OCI-LY1 (cell line): ENCODE results near the gene PCSK5.

Experiments used
- H2AFZ ChIP-seq: fragments of 200-600 bp; sonication (generic), shearing (Covaris generic); 2 replicates; pipeline ENCODE4 v1.6.0; 2014; ENCODE audit warnings: antibody characterized with exemption, mild to moderate bottlenecking, low read length
- H3F3A ChIP-seq: fragments of 200-600 bp; sonication (generic), shearing (Covaris generic); 2 replicates; pipeline ENCODE4 v1.6.0; 2014; ENCODE audit warnings: mild to moderate bottlenecking, antibody characterized with exemption, low read length, moderate library complexity; ENCODE audit not compliant: insufficient read depth
- H3K27ac ChIP-seq: fragments of 200-600 bp; sonication (generic); 2 replicates; pipeline ENCODE4 v1.5.1; 2014; ENCODE audit warnings: low read length, mixed run types, mild to moderate bottlenecking, low read depth; ENCODE audit not compliant: poor library complexity, severe bottlenecking
- H3K27me3 ChIP-seq: fragments of 200-600 bp; sonication (generic); 2 replicates; pipeline ENCODE4 v1.6.0; 2014; ENCODE audit warnings: antibody characterized with exemption, mild to moderate bottlenecking, low read length, moderate library complexity; ENCODE audit not compliant: insufficient read depth
- H3K36me3 ChIP-seq: fragments of 200-600 bp; sonication (generic); 2 replicates; pipeline ENCODE4 v1.6.1; 2014; ENCODE audit warnings: mild to moderate bottlenecking, antibody characterized with exemption, low read length, moderate library complexity, mixed read lengths; ENCODE audit not compliant: insufficient read depth
- H3K4me1 ChIP-seq: fragments of 200-600 bp; sonication (generic); 2 replicates; pipeline ENCODE4 v1.5.1; 2014; ENCODE audit warnings: mild to moderate bottlenecking, low read length, moderate library complexity; ENCODE audit not compliant: insufficient read depth, severe bottlenecking
- H3K4me2 ChIP-seq: fragments of 200-600 bp; sonication (generic), shearing (Covaris generic); 2 replicates; pipeline ENCODE4 v1.6.1; 2014; ENCODE audit warnings: low read length
- H3K4me3 ChIP-seq: fragments of 200-600 bp; sonication (generic); 2 replicates; pipeline ENCODE4 v1.5.1; 2014; ENCODE audit warnings: low read length, low read depth, mild to moderate bottlenecking, mixed read lengths; ENCODE audit not compliant: poor library complexity, severe bottlenecking
- H3K79me2 ChIP-seq: fragments of 200-600 bp; shearing (Covaris generic); 2 replicates; pipeline ENCODE4 v1.6.1; 2016; ENCODE audit warnings: mixed run types, low read length, mixed read lengths; ENCODE audit not compliant: insufficient read depth
- H3K9ac ChIP-seq: fragments of 200-600 bp; sonication (generic), shearing (Covaris generic); 2 replicates; pipeline ENCODE4 v1.6.1; 2014; ENCODE audit warnings: mild to moderate bottlenecking, low read length, mixed read lengths
- H3K9me2 ChIP-seq: fragments of 200-600 bp; sonication (generic), shearing (Covaris generic); 2 replicates; pipeline ENCODE4 v1.6.1; 2014; ENCODE audit warnings: low read depth, mild to moderate bottlenecking, low read length, mixed read lengths
- H3K9me3 ChIP-seq: fragments of 200-600 bp; shearing (Covaris generic); 2 replicates; pipeline ENCODE4 v1.6.1; 2014; ENCODE audit warnings: low read length, mixed read lengths
- H4K20me1 ChIP-seq: fragments of 200-600 bp; sonication (generic), shearing (Covaris generic); 2 replicates; pipeline ENCODE4 v1.6.0; 2016; ENCODE audit warnings: mild to moderate bottlenecking, low read length; ENCODE audit not compliant: insufficient read depth
- EZH2 ChIP-seq: fragments of 200-600 bp; sonication (generic), shearing (Covaris generic); IDR thresholded peaks from 2 replicates; pipeline ENCODE4 v1.8.0; 2017; ENCODE audit warnings: borderline replicate concordance, mixed run types, mild to moderate bottlenecking, antibody characterized with exemption, low read length, moderate library complexity, mixed read lengths
- TF ChIP-seq, protein P1 (sequence below): fragments of 200-600 bp; sonication (generic), shearing (Covaris generic); IDR thresholded peaks from 2 replicates; pipeline ENCODE4 v1.5.1; 2017; ENCODE audit warnings: mild to moderate bottlenecking, antibody characterized with exemption, low read length, moderate library complexity, mixed read lengths

PCSK5 gene

DNA sequence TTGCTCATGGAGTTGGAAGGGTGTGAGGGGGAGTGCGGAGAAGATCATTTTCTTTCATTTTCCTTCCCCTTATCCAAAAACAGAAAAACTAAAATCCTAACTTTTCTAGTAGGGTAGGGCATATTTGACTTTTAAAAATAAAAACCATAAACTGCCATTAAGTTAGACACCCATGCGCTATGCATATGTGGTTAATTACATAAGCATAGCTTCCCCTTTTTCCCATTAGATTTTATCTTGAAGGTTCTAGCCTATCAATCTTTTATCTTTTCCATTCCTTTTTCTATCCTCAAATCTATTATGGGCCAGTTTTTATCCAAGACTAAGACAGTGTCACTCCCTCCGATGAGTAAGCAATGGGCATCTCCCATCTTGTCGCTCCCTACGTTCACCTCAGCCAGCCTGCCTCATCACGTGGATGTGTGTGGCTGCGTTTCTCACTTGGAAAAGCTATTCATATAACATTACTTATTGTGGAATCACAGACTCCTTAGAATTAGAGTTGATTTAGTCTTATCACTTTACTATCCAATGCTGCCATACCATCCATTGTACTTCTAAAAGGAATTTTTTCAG, 49.2 kb downstream of the PCSK5 start:
- TF ChIP-seq EZH2 = no peak
- TF ChIP-seq, protein P1, sequence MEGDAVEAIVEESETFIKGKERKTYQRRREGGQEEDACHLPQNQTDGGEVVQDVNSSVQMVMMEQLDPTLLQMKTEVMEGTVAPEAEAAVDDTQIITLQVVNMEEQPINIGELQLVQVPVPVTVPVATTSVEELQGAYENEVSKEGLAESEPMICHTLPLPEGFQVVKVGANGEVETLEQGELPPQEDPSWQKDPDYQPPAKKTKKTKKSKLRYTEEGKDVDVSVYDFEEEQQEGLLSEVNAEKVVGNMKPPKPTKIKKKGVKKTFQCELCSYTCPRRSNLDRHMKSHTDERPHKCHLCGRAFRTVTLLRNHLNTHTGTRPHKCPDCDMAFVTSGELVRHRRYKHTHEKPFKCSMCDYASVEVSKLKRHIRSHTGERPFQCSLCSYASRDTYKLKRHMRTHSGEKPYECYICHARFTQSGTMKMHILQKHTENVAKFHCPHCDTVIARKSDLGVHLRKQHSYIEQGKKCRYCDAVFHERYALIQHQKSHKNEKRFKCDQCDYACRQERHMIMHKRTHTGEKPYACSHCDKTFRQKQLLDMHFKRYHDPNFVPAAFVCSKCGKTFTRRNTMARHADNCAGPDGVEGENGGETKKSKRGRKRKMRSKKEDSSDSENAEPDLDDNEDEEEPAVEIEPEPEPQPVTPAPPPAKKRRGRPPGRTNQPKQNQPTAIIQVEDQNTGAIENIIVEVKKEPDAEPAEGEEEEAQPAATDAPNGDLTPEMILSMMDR = no peak
- Histone ChIP-seq H3K4me1 (no peaks in the 10 kb centered on the region), H3K4me3 (no peak overlapping the region), H3K36me3 (no peaks in the 10 kb centered on the region), H3K9me3 (no peaks in the 10 kb centered on the region), H4K20me1 (no peaks in the 10 kb centered on the region), H3K79me2 (no peaks in the 10 kb centered on the region), H3K27ac (no peak overlapping the region), H3K9ac (no peak overlapping the region), H3K27me3 (no peaks in the 10 kb centered on the region), H3F3A (no peaks in the 10 kb centered on the region), H2AFZ (no peak overlapping the region), H3K4me2 (no peak overlapping the region), H3K9me2 (no peaks in the 10 kb centered on the region)

DNA sequence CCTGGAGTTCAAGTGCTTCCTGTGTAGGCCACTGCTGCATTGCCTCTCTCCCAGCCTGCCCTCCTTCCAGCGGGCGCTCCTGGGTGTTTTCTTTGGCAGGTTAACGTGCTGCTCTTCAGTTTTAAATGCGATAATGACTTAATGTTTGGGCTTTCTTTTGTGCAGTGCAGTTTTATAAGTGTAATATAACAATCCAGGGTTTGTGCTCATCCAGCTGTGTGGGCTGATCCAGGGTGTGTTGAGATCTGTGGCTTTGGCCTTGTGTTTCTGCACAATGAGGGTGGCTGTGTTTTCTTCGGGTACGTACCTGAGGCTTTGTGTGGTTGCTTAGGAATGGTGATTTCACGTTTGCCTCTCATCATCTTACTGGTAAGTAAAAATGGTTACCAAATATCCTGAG, 50.6 kb downstream of the PCSK5 start:
- TF ChIP-seq EZH2 = no peak
- TF ChIP-seq, protein P1 = no peak
- Histone ChIP-seq H3K4me3 (no peak overlapping the region), H3K27ac (no peak overlapping the region), H3K4me2 (no peak overlapping the region), H3K27me3 (no peaks in the 10 kb centered on the region), H3K9me3 (no peaks in the 10 kb centered on the region), H3K9me2 (no peaks in the 10 kb centered on the region), H2AFZ (no peak overlapping the region), H3F3A (no peaks in the 10 kb centered on the region), H3K9ac (no peak overlapping the region), H3K36me3 (no peaks in the 10 kb centered on the region), H3K79me2 (no peaks in the 10 kb centered on the region), H3K4me1 (no peaks in the 10 kb centered on the region), H4K20me1 (no peaks in the 10 kb centered on the region)

DNA sequence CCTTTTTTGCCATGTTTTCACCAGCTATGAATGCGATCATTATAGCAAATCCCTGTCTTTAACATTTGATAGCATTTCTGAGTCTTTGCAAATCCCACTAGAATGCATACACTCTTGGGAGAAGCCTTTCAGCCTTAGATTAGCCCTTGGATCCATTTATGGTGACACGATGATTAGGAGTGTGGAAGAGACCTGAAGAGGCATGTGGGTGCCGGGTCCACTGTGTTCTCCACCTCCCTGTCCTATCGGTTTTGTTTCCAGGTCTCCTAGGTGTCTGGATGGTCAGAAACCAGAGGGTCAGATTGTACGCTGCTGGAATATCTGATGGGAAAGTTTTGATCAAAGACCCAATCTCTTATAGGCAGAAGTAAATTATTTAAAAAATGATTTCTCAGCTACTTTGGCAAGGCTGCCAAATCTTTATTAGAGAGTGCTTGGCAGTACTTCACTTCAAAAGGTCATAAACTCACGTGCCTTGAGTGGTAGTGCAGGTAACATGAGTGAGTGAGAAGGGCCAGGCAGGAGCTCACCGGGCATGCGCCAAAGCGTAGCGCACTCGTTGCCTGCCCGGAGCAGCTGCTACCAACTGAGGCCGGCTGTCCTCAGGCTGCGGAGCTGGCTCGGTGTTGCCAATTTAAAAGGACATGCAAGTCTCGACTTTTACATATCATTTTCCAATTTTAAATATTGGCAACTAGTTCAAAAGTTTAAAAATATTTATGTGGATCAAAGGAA, 51.3 kb downstream of the PCSK5 start:
- H3K4me1 ChIP-seq = no peaks in the 10 kb centered on the region
- no peak overlapping the region for H3K4me2 ChIP-seq
- H3K36me3 ChIP-seq = no peaks in the 10 kb centered on the region
- no peaks in the 10 kb centered on the region for H3K9me2 ChIP-seq
- TF ChIP-seq, protein P1 = no peak
- no peak for TF ChIP-seq EZH2
- H3K9me3 ChIP-seq = no peaks in the 10 kb centered on the region
- H2AFZ ChIP-seq = no peak overlapping the region
- H3K9ac ChIP-seq = no peak overlapping the region
- no peaks in the 10 kb centered on the region for H3K27me3 ChIP-seq
- H3K79me2 ChIP-seq = no peaks in the 10 kb centered on the region
- H3K4me3 ChIP-seq = no peak overlapping the region
- H3K27ac ChIP-seq = no peak overlapping the region
- H4K20me1 ChIP-seq = no peaks in the 10 kb centered on the region
- no peaks in the 10 kb centered on the region for H3F3A ChIP-seq
